Measurements from ENCODE around the gene ADGRA1.
"Not testable (repeated sequence)": the region's sequence is repeated elsewhere in the genome, so short reads cannot be mapped to it uniquely, and the experiment has no call there.

GRCh38 chr10:133151071-133151470, 63.3 kb downstream of the ADGRA1 start:
- not testable (repeated sequence) for TF ChIP-seq CTCF (IDR thresholded peaks at IDR 0.05; ENCODE audit: low read depth, low read length); EZH2phosphoT487 (IDR thresholded peaks at IDR 0.05; ENCODE audit: low read depth)
